H1 (cell line): Measurements from ENCODE around the gene KCNQ1. TPM values are rescaled to one million over a fixed set of nuclear protein-coding genes. Genes with fewer than 3 reads are reported as not detected.

ENCODE experiments used
- CTCF ChIA-PET: fragments of 300-600 bp; sonication (Branson Sonifier 250); formaldehyde crosslinking; loops from one replicate; lab custom pipeline; 2021; ENCODE audit not compliant: partially characterized antibody; lab: Charles Lee
- POLR2A ChIA-PET: fragments of 300-600 bp; sonication (Branson Sonifier 250); formaldehyde crosslinking; loops from one replicate; lab custom pipeline; 2021; ENCODE audit warnings: inconsistent platforms; ENCODE audit not compliant: partially characterized antibody; lab: Charles Lee
- DNase-seq, 2 experiments: peaks; one replicate each; pipeline versions ENCODE4 v3.0.0 to v3.0.0-alpha.2; 2010 to 2022; ENCODE audit warnings: low spot score in 2 of 2, low read depth in 1 of 2, mixed read lengths in 1 of 2
- FAIRE-seq: peaks from 2 replicates; lab custom pipeline; 2011; peaks lifted over from hg19 to GRCh38; lab: Jason Lieb, UNC
- H2AFZ ChIP-seq: 2 replicates; pipeline ENCODE4 v1.8.1; 2012; ENCODE audit warnings: low read length, inconsistent platforms
- H2AK5ac ChIP-seq: 2 replicates; pipeline ENCODE4 v1.6.1; 2013; ENCODE audit warnings: low read depth, low read length
- H2BK120ac ChIP-seq: replicated peaks from 2 replicates; pipeline ENCODE3; 2013; ENCODE audit warnings: low read depth, low read length, inconsistent platforms
- H2BK12ac ChIP-seq: 2 replicates; pipeline ENCODE4 v1.6.1; 2013; ENCODE audit warnings: low read depth, low read length
- H2BK15ac ChIP-seq: 2 replicates; pipeline ENCODE4 v1.6.1; 2013; ENCODE audit warnings: low read length
- H2BK20ac ChIP-seq: 2 replicates; pipeline ENCODE4 v1.6.1; 2013; ENCODE audit warnings: low read length
- H2BK5ac ChIP-seq: 2 replicates; pipeline ENCODE4 v1.6.1; 2013; ENCODE audit warnings: low read depth, low read length
- H3K14ac ChIP-seq: 2 replicates; pipeline ENCODE4 v1.6.1; 2013; ENCODE audit warnings: inconsistent platforms; ENCODE audit not compliant: insufficient read length
- H3K18ac ChIP-seq: 2 replicates; pipeline ENCODE4 v1.6.1; 2013; ENCODE audit warnings: low read length; ENCODE audit errors: extremely low read depth
- H3K23ac ChIP-seq: 2 replicates; pipeline ENCODE4 v1.6.1; 2013; ENCODE audit warnings: inconsistent platforms; ENCODE audit not compliant: insufficient read length
- H3K23me2 ChIP-seq: 2 replicates; pipeline ENCODE4 v1.6.1; 2013; ENCODE audit warnings: low read depth, low read length
- H3K27ac ChIP-seq: 2 replicates; pipeline ENCODE4 v1.6.1; 2011; ENCODE audit warnings: low read depth, low read length, inconsistent platforms
- H3K27me3 ChIP-seq, 4 experiments: replicated peaks in 1 of 4; 1 replicate in 1 of 4; 2 replicates in 3 of 4; pipeline versions ENCODE4 v1.6.1 to v1.8.1; 2011 to 2013; ENCODE audit warnings: low read length in 3 of 4, mild to moderate bottlenecking in 3 of 4, inconsistent platforms in 2 of 4, mixed read lengths in 2 of 4, moderate library complexity in 1 of 4; ENCODE audit not compliant: control insufficient read depth in 3 of 4, insufficient read depth in 3 of 4; ENCODE audit errors: extremely low read depth in 1 of 4
- H3K36me3 ChIP-seq, 4 experiments: 2 replicates each; pipeline versions ENCODE4 v1.6.1 to v1.8.1; 2011 to 2013; ENCODE audit warnings: mild to moderate bottlenecking in 4 of 4, low read length in 3 of 4, moderate library complexity in 2 of 4, control low read depth in 1 of 4, inconsistent platforms in 1 of 4; ENCODE audit not compliant: insufficient read depth in 4 of 4, control insufficient read depth in 2 of 4
- H3K4ac ChIP-seq: replicated peaks from 2 replicates; pipeline ENCODE3; 2013; ENCODE audit warnings: low read length, low read depth, mixed read lengths, inconsistent platforms; ENCODE audit not compliant: insufficient read length
- H3K4me1 ChIP-seq, 4 experiments: replicated peaks in 1 of 4; 1 replicate in 1 of 4; 2 replicates in 3 of 4; pipeline versions ENCODE4 v1.6.1 to v1.8.1; 2011 to 2013; ENCODE audit warnings: low read length in 3 of 4, inconsistent platforms in 2 of 4, mixed read lengths in 1 of 4; ENCODE audit not compliant: insufficient read depth in 4 of 4, control insufficient read depth in 3 of 4
- H3K4me2 ChIP-seq, 2 experiments: 2 replicates each; pipeline versions ENCODE4 v1.6.1 to v1.8.1; 2011 to 2013; ENCODE audit warnings: low read depth in 2 of 2, low read length in 2 of 2, control low read depth in 1 of 2, inconsistent platforms in 1 of 2, mild to moderate bottlenecking in 1 of 2; ENCODE audit not compliant: insufficient read depth in 1 of 2
- H3K4me3 ChIP-seq, 4 experiments: fragments of 200-600, 300-600 bp in 1 of 4; sonication (generic), shearing (Covaris generic), sonication (Bioruptor Twin) in 1 of 4; 2 replicates each; pipeline versions ENCODE4 v1.5.1 to v1.8.1; 2011 to 2016; ENCODE audit warnings: low read length in 4 of 4, low read depth in 3 of 4, control low read depth in 2 of 4, inconsistent platforms in 2 of 4, mild to moderate bottlenecking in 2 of 4, mixed read lengths in 1 of 4, moderate library complexity in 1 of 4; ENCODE audit not compliant: insufficient read depth in 2 of 4; ENCODE audit errors: extremely low read depth in 1 of 4
- H3K56ac ChIP-seq: replicated peaks from 2 replicates; pipeline ENCODE3; 2013; ENCODE audit warnings: low read depth, mild to moderate bottlenecking, mixed read lengths, low read length, inconsistent platforms; ENCODE audit not compliant: insufficient read length
- H3K79me1 ChIP-seq: 2 replicates; pipeline ENCODE4 v1.6.1; 2013; ENCODE audit warnings: low read depth, low read length, control low read depth
- H3K79me2 ChIP-seq, 2 experiments: 2 replicates each; pipeline versions ENCODE4 v1.6.1 to v1.8.1; 2012 to 2013; ENCODE audit warnings: low read length in 2 of 2, mild to moderate bottlenecking in 2 of 2, inconsistent platforms in 1 of 2; ENCODE audit not compliant: insufficient read depth in 2 of 2, control insufficient read depth in 1 of 2
- H3K9ac ChIP-seq, 4 experiments: replicated peaks in 1 of 4; 1 replicate in 1 of 4; 2 replicates in 3 of 4; pipeline versions ENCODE4 v1.6.1 to v1.8.1; 2011 to 2013; ENCODE audit warnings: low read depth in 3 of 4, low read length in 3 of 4, control low read depth in 2 of 4, mild to moderate bottlenecking in 2 of 4, moderate library complexity in 2 of 4, inconsistent platforms in 1 of 4; ENCODE audit errors: extremely low read depth in 1 of 4
- H3K9me3 ChIP-seq, 2 experiments: 2 replicates each; pipeline versions ENCODE4 v1.6.1 to v1.8.1; 2012 to 2013; ENCODE audit warnings: mild to moderate bottlenecking in 2 of 2, moderate library complexity in 2 of 2, control low read depth in 1 of 2, inconsistent platforms in 1 of 2, low read depth in 1 of 2, low read length in 1 of 2, mixed read lengths in 1 of 2; ENCODE audit not compliant: insufficient read depth in 2 of 2
- H4K20me1 ChIP-seq, 2 experiments: replicated peaks in 1 of 2; 2 replicates each; pipeline versions ENCODE3 to v1.8.1; 2011 to 2013; ENCODE audit warnings: inconsistent platforms in 2 of 2, low read length in 2 of 2, mild to moderate bottlenecking in 1 of 2; ENCODE audit not compliant: insufficient read depth in 2 of 2, control insufficient read depth in 1 of 2
- H4K5ac ChIP-seq: 2 replicates; pipeline ENCODE4 v1.6.1; 2013; ENCODE audit warnings: low read length, low read depth, mixed read lengths, inconsistent platforms; ENCODE audit not compliant: insufficient read length
- H4K8ac ChIP-seq: 2 replicates; pipeline ENCODE4 v1.8.0; 2013; ENCODE audit warnings: mild to moderate bottlenecking, moderate library complexity, low read length, inconsistent platforms; ENCODE audit not compliant: insufficient read depth; ENCODE audit errors: extremely low read depth
- H4K91ac ChIP-seq: replicated peaks from 2 replicates; pipeline ENCODE3; 2013; ENCODE audit warnings: low read length, mixed read lengths, inconsistent platforms; ENCODE audit not compliant: insufficient read length
- ATF3 ChIP-seq: IDR thresholded peaks from 2 replicates; pipeline ENCODE4 v1.6.1; 2011; ENCODE audit warnings: low read depth, mild to moderate bottlenecking, low read length; ENCODE audit not compliant: insufficient read depth
- CHD1 ChIP-seq: IDR thresholded peaks from 2 replicates; pipeline ENCODE4 v1.6.1; 2012; ENCODE audit warnings: low read depth, low read length, improper control_type of control experiment
- CREB1 ChIP-seq: IDR thresholded peaks from 2 replicates; pipeline ENCODE4 v1.6.1; 2012; ENCODE audit warnings: inconsistent platforms
- E2F6 ChIP-seq: IDR thresholded peaks from 2 replicates; pipeline ENCODE4 v1.6.1; 2012; ENCODE audit warnings: inconsistent platforms
- FOSL1 ChIP-seq: IDR thresholded peaks from 2 replicates; pipeline ENCODE4 v1.6.1; 2011; ENCODE audit warnings: mild to moderate bottlenecking, low read depth, low read length, moderate library complexity; ENCODE audit not compliant: insufficient read depth
- GABPA ChIP-seq: IDR thresholded peaks from 2 replicates; pipeline ENCODE4 v1.6.1; 2011; ENCODE audit warnings: mild to moderate bottlenecking, low read length, moderate library complexity, borderline replicate concordance; ENCODE audit not compliant: insufficient read depth
- JUND ChIP-seq: IDR thresholded peaks from 2 replicates; pipeline ENCODE4 v1.6.1; 2011; ENCODE audit warnings: mild to moderate bottlenecking, improper control_type of control experiment, low read length
- MAX ChIP-seq: IDR thresholded peaks from 2 replicates; pipeline ENCODE4 v1.6.1; 2012; ENCODE audit warnings: inconsistent platforms
- PHF8 ChIP-seq: fragments of 200-600 bp; sonication (generic); conservative IDR thresholded peaks from 2 replicates; pipeline ENCODE4 v1.7.1; 2012; ENCODE audit warnings: low read depth, mild to moderate bottlenecking, inconsistent platforms, low read length, moderate library complexity
- SIN3A ChIP-seq, 2 experiments: IDR thresholded peaks in 1 of 2; conservative IDR thresholded peaks in 1 of 2; 2 replicates each; pipeline ENCODE4 v1.6.1; 2011 to 2012; ENCODE audit warnings: low read length in 2 of 2, improper control_type of control experiment in 1 of 2, low read depth in 1 of 2, mild to moderate bottlenecking in 1 of 2
- SIX5 ChIP-seq: IDR thresholded peaks from 2 replicates; pipeline ENCODE4 v1.6.1; 2011; ENCODE audit warnings: mild to moderate bottlenecking, low read depth, low read length
- TAF1 ChIP-seq: IDR thresholded peaks from 2 replicates; pipeline ENCODE4 v1.6.1; 2011; ENCODE audit warnings: mild to moderate bottlenecking, low read depth, low read length
- YY1 ChIP-seq: IDR thresholded peaks from 2 replicates; pipeline ENCODE4 v1.6.1; 2011; ENCODE audit warnings: low read depth, mild to moderate bottlenecking, low read length
- WGBS, 2 experiments: shearing (Covaris generic) in 1 of 2; methylation state at CpG; one replicate each; pipeline versions ENCODE4 v1.1.6 to v1.1.7; 2013 to 2015; ENCODE audit warnings: low lambda C conversion rate in 2 of 2, mixed read lengths in 2 of 2, inconsistent platforms in 1 of 2, low coverage in 1 of 2, missing lambda C conversion rate in 1 of 2; ENCODE audit not compliant: insufficient replicate concordance in 2 of 2, insufficient coverage in 1 of 2, insufficient read length in 1 of 2; ENCODE audit errors: extremely low coverage in 1 of 2, missing lambda C conversion rate in 1 of 2; 5-methylcytosine and 5-hydroxymethylcytosine counted together
- polyA plus RNA-seq, 7 experiments: library from polyadenylated mRNA; depleted of rRNA in 3 of 7; stranded (reverse) in 5 of 7; unstranded in 2 of 7; fragments of >200 nt in 5 of 7; fragments of 200-250 nt in 2 of 7; gene quantifications; 1 replicate in 5 of 7; 2 replicates in 1 of 7; 4 replicates in 1 of 7; pipeline versions ENCODE4 v1.2.1 to v1.2.3, GENCODE V29; 2011 to 2013; ENCODE audit warnings: missing spikeins in 2 of 7, mixed read lengths in 2 of 7
- total RNA-seq: library from RNA; stranded (reverse); fragmentation: NEBNext Ultra II Directional; extraction: Animal tissue kit (Norgen Biotek cat#: 25700); gene quantifications from 2 replicates; pipeline ENCODE4 v1.2.1, GENCODE V29; 2021

KCNQ1 gene
- total and polyA plus RNA-seq, 2 of the 8 experiments (the other 6 are each of a cell fraction or from before 2014, with no cell fraction given) = 1.9 to 2.0 TPM

- Histone ChIP-seq H4K91ac (no peak overlapping the region), H2BK12ac (no peak overlapping the region), H2BK15ac (no peak overlapping the region), H3K27me3 (peaks cover 0 to 21% (median 8%) of the 10 kb centered on the region in 4 experiments; a peak in 6 of 7 replicates), H3K4ac (no peak overlapping the region), H3K23ac (no peak overlapping the region), H3K18ac (no peak overlapping the region), H4K8ac (no peak overlapping the region), H2AK5ac (no peak overlapping the region), H3K36me3 (no peaks in the 10 kb centered on the region), H3K56ac (no peak overlapping the region), H3K9ac (no peak overlapping the region), H2BK120ac (no peak overlapping the region), H4K20me1 (peaks cover 0 to 4% of the 10 kb centered on the region in 2 experiments), H3K27ac (no peak overlapping the region), H3K23me2 (no peaks in the 10 kb centered on the region; the same call in 1 of the 2 replicates), H2BK5ac (no peak overlapping the region), H3K4me2 (no peak overlapping the region), H3K79me2 (no peaks in the 10 kb centered on the region), H4K5ac (no peak overlapping the region), H3K4me1 (peaks cover 0 to 4% (median 0%) of the 10 kb centered on the region in 4 experiments; a peak in 1 of 7 replicates), H3K79me1 (no peaks in the 10 kb centered on the region), H3K4me3 (no peak overlapping the region), H3K14ac (no peak overlapping the region), H2BK20ac (no peak overlapping the region), H3K9me3 (no peaks in the 10 kb centered on the region; a peak in 1 of 4 replicates), H2AFZ (no peak overlapping the region)
- no peak for FAIRE-seq
- no peak for DNase-seq
- ChIA-PET POLR2A (no interaction called here), CTCF (interaction anchor here (0.9 kb wide), 2 partner anchors 15 to 21 kb away, joined by 3 read pairs; no protein-coding TSS in a partner anchor)
- WGBS, 2 experiments = 97% methylated on average over 5 of the region's 5 CpGs; no CpG with 5 or more reads in 1 of the 2 experiments
- TF ChIP-seq CREB1 (no peak), FOSL1 (no peak), PHF8 (no peak), ATF3 (no peak), SIN3A (conservative IDR thresholded peaks at IDR 0.05 in 1 of 2, IDR thresholded peaks at IDR 0.05 in 1 of 2; ENCODE audit: low read depth in 1 of 2, low read length in 2 of 2) (no peak), SIX5 (no peak), YY1 (no peak), MAX (no peak), CHD1 (no peak), E2F6 (no peak), JUND (no peak), TAF1 (no peak), GABPA (no peak)
These were observed 297.4 kb downstream of the KCNQ1 start for GRCh38 chr11:2742201-2742600.
